H9 (cell line): ENCODE results near the gene SYT11. TPM values are rescaled to one million over a fixed set of nuclear protein-coding genes. Genes with fewer than 3 reads are reported as not detected.

Source experiments
- DNase-seq: peaks from one replicate; pipeline ENCODE4 v3.0.0-alpha.2; 2017
- H2AFZ ChIP-seq: one replicate; pipeline ENCODE4 v1.6.1; 2013; ENCODE audit warnings: mild to moderate bottlenecking, low read length, control low read depth, moderate library complexity
- H2AK5ac ChIP-seq: 2 replicates; pipeline ENCODE4 v1.6.1; 2013; ENCODE audit warnings: low read length, control low read depth, mixed read lengths; ENCODE audit not compliant: insufficient read length
- H2BK120ac ChIP-seq: one replicate; pipeline ENCODE4 v1.6.1; 2013; ENCODE audit warnings: low read depth, mild to moderate bottlenecking, low read length, control low read depth, inconsistent platforms; ENCODE audit not compliant: poor library complexity, severe bottlenecking
- H2BK12ac ChIP-seq: 2 replicates; pipeline ENCODE4 v1.6.1; 2013; ENCODE audit warnings: low read length, control low read depth, mixed read lengths, low read depth; ENCODE audit not compliant: insufficient read length
- H2BK15ac ChIP-seq: 2 replicates; pipeline ENCODE4 v1.6.1; 2013; ENCODE audit warnings: low read depth, low read length, control low read depth
- H2BK20ac ChIP-seq: one replicate; pipeline ENCODE4 v1.6.1; 2013; ENCODE audit warnings: low read depth, mild to moderate bottlenecking, low read length, control low read depth, inconsistent platforms; ENCODE audit not compliant: poor library complexity, severe bottlenecking
- H2BK5ac ChIP-seq: 2 replicates; pipeline ENCODE4 v1.6.1; 2013; ENCODE audit warnings: low read length, control low read depth, mixed read lengths; ENCODE audit not compliant: insufficient read length
- H3K14ac ChIP-seq: 2 replicates; pipeline ENCODE4 v1.6.1; 2013; ENCODE audit warnings: low read length, control low read depth; ENCODE audit not compliant: insufficient read depth
- H3K18ac ChIP-seq: 2 replicates; pipeline ENCODE4 v1.6.1; 2013; ENCODE audit warnings: low read depth, mild to moderate bottlenecking, mixed read lengths, low read length, control low read depth; ENCODE audit not compliant: insufficient read length
- H3K23ac ChIP-seq: 2 replicates; pipeline ENCODE4 v1.6.1; 2013; ENCODE audit warnings: low read length, control low read depth, mixed read lengths, low read depth; ENCODE audit not compliant: insufficient read length
- H3K23me2 ChIP-seq: 2 replicates; pipeline ENCODE4 v1.6.1; 2013; ENCODE audit warnings: low read depth, mild to moderate bottlenecking, mixed read lengths, low read length, control low read depth; ENCODE audit not compliant: insufficient read length, poor library complexity, severe bottlenecking
- H3K27ac ChIP-seq: 2 replicates; pipeline ENCODE4 v1.5.1; 2013; ENCODE audit warnings: low read length, control low read depth, mixed read lengths, low read depth; ENCODE audit not compliant: insufficient read length
- H3K27me3 ChIP-seq: 2 replicates; pipeline ENCODE4 v1.6.1; 2013; ENCODE audit warnings: low read length, control low read depth, inconsistent platforms; ENCODE audit not compliant: insufficient read depth
- H3K4ac ChIP-seq: 2 replicates; pipeline ENCODE4 v1.6.1; 2013; ENCODE audit warnings: low read depth, mild to moderate bottlenecking, control low read depth, inconsistent platforms, low read length, moderate library complexity
- H3K4me1 ChIP-seq: 2 replicates; pipeline ENCODE4 v1.6.1; 2013; ENCODE audit warnings: low read length, control low read depth, inconsistent platforms; ENCODE audit not compliant: insufficient read depth
- H3K4me2 ChIP-seq: 2 replicates; pipeline ENCODE4 v1.6.1; 2013; ENCODE audit warnings: low read length, control low read depth, mixed read lengths; ENCODE audit not compliant: insufficient read length, insufficient read depth
- H3K56ac ChIP-seq: 2 replicates; pipeline ENCODE4 v1.6.1; 2013; ENCODE audit warnings: low read depth, mild to moderate bottlenecking, mixed read lengths, low read length, control low read depth; ENCODE audit not compliant: insufficient read length
- H3K79me1 ChIP-seq: 2 replicates; pipeline ENCODE4 v1.6.1; 2013; ENCODE audit warnings: low read depth, mild to moderate bottlenecking, moderate library complexity, low read length, control low read depth, inconsistent platforms; ENCODE audit not compliant: insufficient read depth, poor library complexity, severe bottlenecking
- H3K79me2 ChIP-seq: 2 replicates; pipeline ENCODE4 v1.6.1; 2013; ENCODE audit warnings: low read length, control low read depth, inconsistent platforms; ENCODE audit not compliant: insufficient read depth
- H3K9ac ChIP-seq: 2 replicates; pipeline ENCODE4 v1.6.1; 2013; ENCODE audit warnings: low read length, control low read depth, mixed read lengths; ENCODE audit not compliant: insufficient read length; ENCODE audit errors: extremely low read depth
- H3K9me3 ChIP-seq: one replicate; pipeline ENCODE4 v1.6.1; 2013; ENCODE audit warnings: low read depth, low read length, inconsistent platforms; ENCODE audit not compliant: control insufficient read depth
- H3T11ph ChIP-seq: one replicate; pipeline ENCODE4 v1.6.1; 2013; ENCODE audit warnings: mild to moderate bottlenecking, low read length, control low read depth, inconsistent platforms
- H4K20me1 ChIP-seq: one replicate; pipeline ENCODE4 v1.6.1; 2013; ENCODE audit not compliant: control insufficient read depth, insufficient read length, insufficient read depth
- H4K5ac ChIP-seq: 2 replicates; pipeline ENCODE4 v1.6.1; 2013; ENCODE audit warnings: low read depth, mild to moderate bottlenecking, mixed read lengths, low read length, control low read depth; ENCODE audit not compliant: insufficient read length
- H4K8ac ChIP-seq: replicated peaks from 2 replicates; pipeline ENCODE4 v1.6.1; 2013; ENCODE audit warnings: low read length, control low read depth, mixed read lengths, low read depth; ENCODE audit not compliant: insufficient read length
- H4K91ac ChIP-seq: 2 replicates; pipeline ENCODE4 v1.6.1; 2013; ENCODE audit warnings: low read depth, mild to moderate bottlenecking, moderate library complexity, mixed read lengths, low read length, control low read depth; ENCODE audit not compliant: insufficient read length
- H3K27ac Mint-ChIP-seq, 3 experiments: 2 replicates in 2 of 3; 3 replicates in 1 of 3; pipeline ENCODE4 v1.8.0; 2020 to 2021; ENCODE audit warnings: mixed read lengths in 3 of 3, mild to moderate bottlenecking in 1 of 3, moderate library complexity in 1 of 3
- H3K27me3 Mint-ChIP-seq: 2 replicates; pipeline ENCODE4 v1.8.0; 2021; ENCODE audit warnings: low read depth, mild to moderate bottlenecking, moderate library complexity, mixed read lengths
- H3K36me3 Mint-ChIP-seq, 3 experiments: 2 replicates in 2 of 3; 3 replicates in 1 of 3; pipeline ENCODE4 v1.8.0; 2020 to 2021; ENCODE audit warnings: low read depth in 3 of 3, mixed read lengths in 3 of 3; ENCODE audit not compliant: insufficient read depth in 1 of 3
- H3K4me1 Mint-ChIP-seq, 2 experiments: 2 replicates each; pipeline ENCODE4 v1.8.0; 2020; ENCODE audit warnings: mixed read lengths in 2 of 2
- H3K4me3 Mint-ChIP-seq, 2 experiments: 2 replicates in 1 of 2; 3 replicates in 1 of 2; pipeline ENCODE4 v1.8.0; 2020 to 2021; ENCODE audit warnings: mild to moderate bottlenecking in 2 of 2, mixed read lengths in 2 of 2, moderate library complexity in 1 of 2
- H3K9me3 Mint-ChIP-seq, 2 experiments: 2 replicates in 1 of 2; 3 replicates in 1 of 2; pipeline ENCODE4 v1.8.0; 2020; ENCODE audit warnings: mild to moderate bottlenecking in 2 of 2, mixed read lengths in 2 of 2, moderate library complexity in 1 of 2
- CTCF ChIP-seq: fragments of 200-600 bp; sonication (generic); conservative IDR thresholded peaks from 3 replicates; pipeline ENCODE4 v1.8.0; 2021; ENCODE audit warnings: antibody characterized with exemption, mild to moderate bottlenecking
- WGBS: extraction: QIAGEN DNeasy Blood & Tissue Kit; methylation state at CpG from one replicate; pipeline ENCODE4 v1.1.7; 2013; ENCODE audit warnings: missing lambda C conversion rate, low lambda C conversion rate, mixed read lengths; ENCODE audit not compliant: insufficient read length; ENCODE audit errors: extremely low coverage; 5-methylcytosine and 5-hydroxymethylcytosine counted together
- total RNA-seq: library from RNA; stranded (reverse); gene quantifications from 2 replicates; pipeline ENCODE4 v1.2.1, GENCODE V29; 2021

SYT11 gene
- total RNA-seq, 1 experiment from 2014 or later = 0.28 TPM

DNA sequence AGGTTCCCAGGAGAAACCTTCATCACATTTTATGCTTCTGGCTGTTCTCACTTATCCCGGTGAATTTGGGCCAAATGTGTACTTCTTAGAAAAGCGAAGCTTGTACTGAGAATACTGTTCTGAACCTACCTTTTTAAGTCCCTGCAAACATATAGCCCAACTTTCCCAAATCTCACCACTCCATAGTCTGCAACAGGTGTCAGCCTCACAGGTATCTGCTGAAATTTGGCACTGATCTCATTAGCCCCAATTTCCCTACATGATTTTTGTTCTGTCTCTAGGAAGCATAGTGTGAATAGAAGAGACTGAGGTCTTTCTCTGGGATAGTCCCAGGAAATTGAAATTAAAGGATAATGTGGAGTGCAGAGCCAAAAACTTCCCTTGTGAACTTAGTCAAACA lies 40.3 kb downstream of the SYT11 start:
- Histone ChIP-seq H3K56ac (no peak overlapping the region), H3K9me3 (no peaks in the 10 kb centered on the region), H4K91ac (no peak overlapping the region), H3K27ac (no peak overlapping the region), H4K8ac (no peak overlapping the region), H4K5ac (no peak overlapping the region), H2BK20ac (no peak overlapping the region), H4K20me1 (no peaks in the 10 kb centered on the region), H3K23me2 (no peaks in the 10 kb centered on the region), H3T11ph (no peak overlapping the region), H3K4me1 (no peaks in the 10 kb centered on the region), H3K27me3 (no peaks in the 10 kb centered on the region), H2AFZ (no peak overlapping the region), H2BK5ac (no peak overlapping the region), H3K18ac (no peak overlapping the region), H3K79me1 (no peaks in the 10 kb centered on the region), H2BK12ac (no peak overlapping the region), H3K23ac (no peak overlapping the region), H2BK15ac (no peak overlapping the region), H2AK5ac (no peak overlapping the region), H3K9ac (no peak overlapping the region), H3K14ac (no peak overlapping the region), H3K4ac (no peak overlapping the region), H3K4me2 (no peak overlapping the region), H2BK120ac (no peak overlapping the region), H3K79me2 (no peaks in the 10 kb centered on the region)
- no peak for DNase-seq
- no peak for TF ChIP-seq CTCF
- Mint-ChIP-seq H3K4me3 (no peak overlapping the region), H3K4me1 (no peaks in the 10 kb centered on the region), H3K27ac (no peak overlapping the region), H3K27me3 (no peaks in the 10 kb centered on the region), H3K36me3 (peaks cover 27 to 60% (median 59%) of the 10 kb centered on the region in 3 experiments; a peak in 6 of 7 replicates), H3K9me3 (no peaks in the 10 kb centered on the region)
- no CpG with 5 or more reads among the region's 2 CpGs for WGBS
